GM12801 (cell line): ENCODE results near the gene SEMA6A.

Experiments used
- TF ChIP-seq, protein P1 (sequence below): IDR thresholded peaks from one replicate; pipeline ENCODE4 v1.5.1; 2011; ENCODE audit warnings: control low read depth; ENCODE audit not compliant: insufficient read length; ENCODE audit errors: extremely low read depth

Gene SEMA6A

DNA sequence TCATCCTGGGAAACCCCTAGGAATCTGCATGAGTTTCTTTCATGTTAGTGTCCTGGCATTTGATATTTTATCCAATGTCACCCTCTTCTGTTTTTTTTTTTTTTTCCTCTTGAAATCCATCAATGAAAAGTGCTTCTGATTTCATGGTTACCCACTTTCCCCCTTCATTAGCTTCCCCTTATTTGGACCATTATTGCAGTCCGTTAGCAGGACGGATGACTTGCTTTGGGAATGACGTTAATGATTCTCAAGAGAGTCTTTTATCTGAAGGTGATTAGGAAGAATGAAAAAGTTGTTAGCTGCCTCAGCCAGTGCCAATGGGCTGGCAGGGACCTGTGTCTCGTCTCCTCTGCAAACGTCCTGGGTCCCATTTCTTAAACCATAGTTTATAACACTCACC, 134.7 kb downstream of the SEMA6A start:
- TF ChIP-seq, protein P1, sequence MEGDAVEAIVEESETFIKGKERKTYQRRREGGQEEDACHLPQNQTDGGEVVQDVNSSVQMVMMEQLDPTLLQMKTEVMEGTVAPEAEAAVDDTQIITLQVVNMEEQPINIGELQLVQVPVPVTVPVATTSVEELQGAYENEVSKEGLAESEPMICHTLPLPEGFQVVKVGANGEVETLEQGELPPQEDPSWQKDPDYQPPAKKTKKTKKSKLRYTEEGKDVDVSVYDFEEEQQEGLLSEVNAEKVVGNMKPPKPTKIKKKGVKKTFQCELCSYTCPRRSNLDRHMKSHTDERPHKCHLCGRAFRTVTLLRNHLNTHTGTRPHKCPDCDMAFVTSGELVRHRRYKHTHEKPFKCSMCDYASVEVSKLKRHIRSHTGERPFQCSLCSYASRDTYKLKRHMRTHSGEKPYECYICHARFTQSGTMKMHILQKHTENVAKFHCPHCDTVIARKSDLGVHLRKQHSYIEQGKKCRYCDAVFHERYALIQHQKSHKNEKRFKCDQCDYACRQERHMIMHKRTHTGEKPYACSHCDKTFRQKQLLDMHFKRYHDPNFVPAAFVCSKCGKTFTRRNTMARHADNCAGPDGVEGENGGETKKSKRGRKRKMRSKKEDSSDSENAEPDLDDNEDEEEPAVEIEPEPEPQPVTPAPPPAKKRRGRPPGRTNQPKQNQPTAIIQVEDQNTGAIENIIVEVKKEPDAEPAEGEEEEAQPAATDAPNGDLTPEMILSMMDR = no peak

DNA sequence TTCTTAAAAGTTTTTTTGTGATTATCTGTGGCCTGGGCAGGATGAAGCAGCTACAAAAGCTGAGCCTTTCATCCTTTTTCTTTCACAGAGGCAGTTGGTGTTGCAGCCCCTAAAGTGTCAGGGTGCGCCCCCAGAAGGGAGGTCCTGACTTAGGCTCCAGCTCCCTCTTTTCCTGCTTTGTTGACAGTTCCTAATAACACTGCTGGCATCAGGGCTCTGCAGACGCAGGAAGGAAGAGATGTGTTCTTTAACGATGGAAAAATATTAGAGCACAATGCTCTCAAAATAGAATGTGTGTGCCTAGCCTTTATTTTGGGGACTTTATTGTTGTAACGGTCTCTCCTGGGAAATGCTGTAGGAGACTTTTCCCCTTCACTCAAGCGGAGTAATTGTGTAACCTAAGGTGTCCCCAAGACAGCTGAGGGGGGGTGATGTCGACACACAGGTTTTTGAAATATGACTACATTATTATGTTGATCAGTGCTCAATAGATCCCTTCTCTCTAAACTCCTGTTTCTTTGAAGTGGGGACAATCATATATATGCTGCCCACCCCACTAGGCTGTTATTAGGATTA, 135.6 kb downstream of the SEMA6A start:
- TF ChIP-seq, protein P1 = no peak

DNA sequence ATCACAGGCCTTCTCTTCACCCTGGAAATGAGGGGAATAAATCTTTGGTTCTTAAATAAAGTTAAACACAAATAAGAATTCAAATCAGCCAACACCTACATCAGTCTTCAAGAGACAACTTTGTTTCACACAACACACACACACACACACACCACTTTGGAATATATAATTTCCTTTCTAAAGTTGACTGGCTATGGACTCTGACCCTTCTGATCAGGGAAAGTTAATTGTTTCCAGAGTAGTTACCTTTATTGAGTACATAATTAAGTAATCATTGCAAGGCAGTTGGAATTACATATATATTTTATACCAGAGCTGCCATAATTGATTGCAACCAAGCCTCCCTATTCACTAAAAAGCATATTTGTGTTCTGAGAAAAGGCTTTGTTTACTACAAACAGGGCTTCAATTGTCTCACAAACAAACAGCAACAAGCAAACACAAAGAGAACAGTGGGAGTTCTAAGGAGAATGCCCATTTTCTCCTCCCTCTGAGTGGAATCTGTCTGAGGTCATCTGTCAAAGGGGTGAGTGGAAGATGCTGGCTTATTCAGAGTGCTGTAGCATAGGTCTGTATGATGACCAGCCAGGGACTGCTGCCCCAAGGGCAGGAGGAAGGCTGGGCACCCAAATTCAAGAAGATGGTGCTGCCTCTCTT, 136.6 kb downstream of the SEMA6A start:
- TF ChIP-seq, protein P1 = no peak

DNA sequence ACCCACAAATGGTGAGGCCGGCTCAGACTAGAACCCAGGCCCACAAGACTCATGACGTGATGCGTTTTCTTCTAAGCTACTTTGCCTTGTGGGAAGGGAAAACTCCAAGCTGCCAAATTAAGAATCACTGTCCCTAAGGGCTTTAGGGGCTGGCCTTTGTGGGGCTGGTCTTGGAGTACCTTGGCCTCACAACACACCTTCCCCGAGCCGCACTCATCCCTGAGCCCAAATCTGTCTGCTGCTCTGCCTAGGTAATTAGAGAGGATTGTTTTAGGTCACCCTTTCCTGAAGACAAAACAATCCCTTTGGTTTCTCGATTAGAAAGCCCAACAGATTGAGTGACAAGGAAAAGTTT, 137.3 kb downstream of the SEMA6A start:
- TF ChIP-seq, protein P1 = no peak

DNA sequence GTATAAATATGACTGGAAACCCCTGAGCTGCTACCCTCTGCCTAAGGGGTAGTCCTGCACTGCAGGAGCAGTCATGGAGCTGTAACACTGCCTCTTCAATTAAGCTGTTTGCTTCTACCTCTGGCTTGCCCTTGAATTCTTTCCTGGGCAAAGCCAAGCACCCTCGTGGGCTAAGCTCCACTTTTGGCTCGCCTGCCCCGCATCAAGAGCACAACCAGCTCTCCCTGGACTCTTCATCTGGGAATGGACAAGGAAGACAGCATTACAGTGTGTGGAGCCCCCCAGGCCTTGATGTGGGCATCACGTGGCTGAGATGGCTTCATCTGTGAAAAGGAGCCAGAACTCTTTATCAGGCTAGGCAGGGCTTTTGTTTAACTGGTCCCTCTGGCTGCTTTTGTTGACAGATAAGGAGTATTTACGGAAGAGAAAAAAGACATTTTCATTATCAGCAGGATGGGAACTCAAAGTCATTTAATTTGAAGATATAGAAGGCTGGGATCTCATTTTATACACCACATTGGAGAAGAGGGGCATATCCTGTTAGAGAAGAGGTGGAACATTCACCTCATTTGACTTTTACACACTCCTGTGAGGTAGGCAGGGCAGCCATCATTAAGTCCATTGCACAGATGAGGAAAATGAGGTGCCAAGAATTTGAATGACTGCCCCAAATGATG, 137.8 kb downstream of the SEMA6A start:
- TF ChIP-seq, protein P1 = no peak

DNA sequence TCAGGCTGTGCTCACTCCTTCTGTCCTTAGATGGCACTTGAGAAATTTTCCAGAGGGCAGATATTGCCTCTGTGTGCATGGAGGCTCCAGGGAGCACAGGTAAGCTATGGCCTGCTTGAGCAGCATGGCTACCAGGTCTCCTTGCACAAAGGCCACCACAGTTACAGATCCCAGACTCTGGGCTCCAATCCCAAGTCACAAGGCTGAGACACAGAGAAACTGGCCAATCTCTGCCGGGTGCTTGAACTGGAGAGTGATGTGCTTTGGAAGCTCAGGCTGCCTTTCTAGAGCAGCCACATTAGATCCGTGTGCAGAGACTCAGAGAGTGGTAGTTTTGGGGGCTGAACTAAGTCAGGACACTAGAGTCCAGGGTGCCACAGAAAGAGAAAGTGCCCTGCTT, 145.7 kb downstream of the SEMA6A start:
- TF ChIP-seq, protein P1 = no peak

DNA sequence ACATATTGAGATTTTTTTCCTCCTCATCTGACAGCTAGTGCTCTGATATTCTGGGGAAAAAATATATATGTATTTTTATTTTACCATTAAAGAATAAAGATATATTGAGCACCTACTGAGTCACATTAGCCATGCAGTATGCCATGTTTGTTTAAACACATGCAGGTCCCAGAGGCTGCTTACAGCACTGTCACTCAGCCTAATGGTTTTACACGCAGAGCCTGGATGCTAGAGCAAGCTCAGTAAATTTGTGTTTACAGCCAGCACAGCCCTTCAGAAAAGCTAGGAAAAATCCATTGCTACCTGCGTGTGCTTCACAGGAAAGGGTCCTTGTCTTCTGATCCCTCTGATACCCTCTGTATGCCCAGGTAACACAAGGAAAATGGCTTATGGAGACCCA, 146.2 kb downstream of the SEMA6A start:
- TF ChIP-seq, protein P1 = no peak
